HL-60/S4 treated with retinoic acid at 250 ng/mL for 4 days and 3 days (cell line): Measurements from ENCODE around the gene CHKA.

ENCODE experiments used
- in situ Hi-C: fragments of 300-500 bp; cut with MboI; formaldehyde crosslinking; loops from 2 replicates; pipeline ENCODE4 v1.7.0; 2022; ENCODE audit warnings: low sequenced_read_pairs

CHKA gene

GRCh38 chr11:68002938-68003845, 118.0 kb downstream of the CHKA start:
- in situ Hi-C loops: no loop called here
